H1 (cell line): ENCODE measurements around the gene FGD6.

Experiments
- ATF3 ChIP-seq: IDR thresholded peaks from 2 replicates; pipeline ENCODE4 v1.6.1; 2011; ENCODE audit warnings: low read depth, mild to moderate bottlenecking, low read length; ENCODE audit not compliant: insufficient read depth
- CTCF ChIP-seq, 3 experiments: IDR thresholded peaks; 1 replicate in 2 of 3; 2 replicates in 1 of 3; pipeline versions ENCODE4 v1.5.1 to v1.6.1; 2011; ENCODE audit warnings: low read length in 3 of 3, mild to moderate bottlenecking in 3 of 3, inconsistent platforms in 2 of 3, low read depth in 1 of 3, moderate library complexity in 1 of 3; ENCODE audit not compliant: insufficient read depth in 1 of 3; ENCODE audit errors: control extremely low read depth in 1 of 3
- HDAC2 ChIP-seq, 2 experiments: fragments of 300-600 bp in 1 of 2; sonication (generic) in 1 of 2; IDR thresholded peaks; 2 replicates each; pipeline ENCODE4 v1.6.1; 2011 to 2012; ENCODE audit warnings: low read depth in 2 of 2, low read length in 2 of 2, mild to moderate bottlenecking in 2 of 2, moderate library complexity in 2 of 2, borderline replicate concordance in 1 of 2, inconsistent platforms in 1 of 2
- HDAC6 ChIP-seq: IDR thresholded peaks from one replicate; pipeline ENCODE4 v1.7.1; 2012; ENCODE audit warnings: low read depth, mild to moderate bottlenecking, inconsistent platforms, low read length, moderate library complexity
- MAFK ChIP-seq: IDR thresholded peaks from 2 replicates; pipeline ENCODE4 v1.6.1; 2012; ENCODE audit warnings: low read depth, mild to moderate bottlenecking, improper control_type of control experiment, low read length
- PHF8 ChIP-seq: fragments of 200-600 bp; sonication (generic); conservative IDR thresholded peaks from 2 replicates; pipeline ENCODE4 v1.7.1; 2012; ENCODE audit warnings: low read depth, mild to moderate bottlenecking, inconsistent platforms, low read length, moderate library complexity
- POLR2A ChIP-seq, 2 experiments: IDR thresholded peaks; 1 replicate in 1 of 2; 2 replicates in 1 of 2; pipeline ENCODE4 v1.6.1; 2011; ENCODE audit warnings: low read depth in 2 of 2, low read length in 2 of 2, mild to moderate bottlenecking in 2 of 2; ENCODE audit errors: control extremely low read depth in 1 of 2
- POLR2AphosphoS5 ChIP-seq: IDR thresholded peaks from 2 replicates; pipeline ENCODE4 v1.6.1; 2011; ENCODE audit warnings: low read depth, low read length
- RAD21 ChIP-seq, 2 experiments: IDR thresholded peaks in 1 of 2; conservative IDR thresholded peaks in 1 of 2; 2 replicates each; pipeline ENCODE4 v1.6.1; 2011; ENCODE audit warnings: low read depth in 2 of 2, low read length in 2 of 2, improper control_type of control experiment in 1 of 2, inconsistent platforms in 1 of 2, mild to moderate bottlenecking in 1 of 2, moderate library complexity in 1 of 2
- RFX5 ChIP-seq: IDR thresholded peaks from 2 replicates; pipeline ENCODE4 v1.6.1; 2011; ENCODE audit warnings: low read depth, low read length, improper control_type of control experiment, borderline replicate concordance
- SP1 ChIP-seq: IDR thresholded peaks from 2 replicates; pipeline ENCODE4 v1.6.1; 2011; ENCODE audit warnings: low read depth, low read length
- USF2 ChIP-seq: IDR thresholded peaks from 2 replicates; pipeline ENCODE4 v1.6.1; 2011; ENCODE audit warnings: low read length, improper control_type of control experiment
- YY1 ChIP-seq: IDR thresholded peaks from 2 replicates; pipeline ENCODE4 v1.6.1; 2011; ENCODE audit warnings: low read depth, mild to moderate bottlenecking, low read length

- TF ChIP-seq MAFK (no peak), YY1 (no peak), RAD21 (IDR thresholded peaks at IDR 0.05 in 1 of 2, conservative IDR thresholded peaks at IDR 0.05 in 1 of 2; ENCODE audit: low read depth in 2 of 2, low read length in 2 of 2) (no peak), HDAC2 (IDR thresholded peaks at IDR 0.05; ENCODE audit: borderline replicate concordance in 1 of 2, low read depth in 2 of 2, low read length in 2 of 2) (no peak), USF2 (no peak), CTCF (IDR thresholded peaks at IDR 0.05; ENCODE audit: control extremely low read depth in 1 of 3, insufficient read depth in 1 of 3, low read depth in 1 of 3, low read length in 3 of 3) (no peak), POLR2AphosphoS5 (no peak), PHF8 (no peak), ATF3 (no peak), SP1 (no peak), POLR2A (IDR thresholded peaks at IDR 0.05; ENCODE audit: control extremely low read depth in 1 of 2, low read depth in 2 of 2, low read length in 2 of 2) (no peak), RFX5 (no peak), HDAC6 (no peak)
Measured at GRCh38 chr12:95200128-95200894, 17.0 kb downstream of the FGD6 start.
